Lower leg skin (tissue), 3 donors: Measurements from ENCODE around the gene MAP1LC3B2.

ENCODE experiments used
- POLR2A ChIP-seq, 2 donors: fragments of 450-650 bp; IDR thresholded peaks; one replicate each; pipeline ENCODE4 v1.6.1; 2016 to 2017; ENCODE audit warnings: antibody characterized with exemption in 2 of 2, mild to moderate bottlenecking in 1 of 2, moderate library complexity in 1 of 2
- TF ChIP-seq, protein P1 (sequence below), 3 donors: fragments of 450-650 bp; IDR thresholded peaks; one replicate each; pipeline ENCODE4 v1.5.1; 2016; ENCODE audit warnings: antibody characterized with exemption in 3 of 3, mild to moderate bottlenecking in 3 of 3, moderate library complexity in 2 of 3

DNA sequence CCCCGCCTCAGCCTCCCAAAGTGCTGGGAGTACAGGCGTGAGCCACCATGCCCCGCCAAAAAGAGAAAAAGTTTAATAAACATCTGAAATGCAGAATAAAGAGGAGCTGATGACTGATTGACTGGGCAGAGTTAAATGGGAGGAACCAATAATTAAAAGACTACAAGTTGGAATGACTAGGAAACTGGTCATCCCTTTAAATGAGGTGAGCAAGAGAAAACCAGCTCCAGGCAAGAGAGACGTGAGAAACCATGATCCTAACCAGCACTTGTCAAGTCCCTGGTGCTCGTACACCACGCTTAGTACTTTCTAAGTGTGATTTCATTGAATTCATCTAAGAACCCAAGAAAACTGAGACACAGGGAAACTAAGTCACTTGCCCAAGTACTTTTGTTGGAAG is 47.9 kb downstream of the MAP1LC3B2 start:
- no peak for TF ChIP-seq POLR2A (IDR thresholded peaks at IDR 0.05)
- TF ChIP-seq, protein P1, sequence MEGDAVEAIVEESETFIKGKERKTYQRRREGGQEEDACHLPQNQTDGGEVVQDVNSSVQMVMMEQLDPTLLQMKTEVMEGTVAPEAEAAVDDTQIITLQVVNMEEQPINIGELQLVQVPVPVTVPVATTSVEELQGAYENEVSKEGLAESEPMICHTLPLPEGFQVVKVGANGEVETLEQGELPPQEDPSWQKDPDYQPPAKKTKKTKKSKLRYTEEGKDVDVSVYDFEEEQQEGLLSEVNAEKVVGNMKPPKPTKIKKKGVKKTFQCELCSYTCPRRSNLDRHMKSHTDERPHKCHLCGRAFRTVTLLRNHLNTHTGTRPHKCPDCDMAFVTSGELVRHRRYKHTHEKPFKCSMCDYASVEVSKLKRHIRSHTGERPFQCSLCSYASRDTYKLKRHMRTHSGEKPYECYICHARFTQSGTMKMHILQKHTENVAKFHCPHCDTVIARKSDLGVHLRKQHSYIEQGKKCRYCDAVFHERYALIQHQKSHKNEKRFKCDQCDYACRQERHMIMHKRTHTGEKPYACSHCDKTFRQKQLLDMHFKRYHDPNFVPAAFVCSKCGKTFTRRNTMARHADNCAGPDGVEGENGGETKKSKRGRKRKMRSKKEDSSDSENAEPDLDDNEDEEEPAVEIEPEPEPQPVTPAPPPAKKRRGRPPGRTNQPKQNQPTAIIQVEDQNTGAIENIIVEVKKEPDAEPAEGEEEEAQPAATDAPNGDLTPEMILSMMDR (IDR thresholded peaks at IDR 0.05), result no peak
